OCI-LY1 (cell line): ENCODE results near the gene LIMK2.

Experiments
- H2AFZ ChIP-seq: fragments of 200-600 bp; sonication (generic), shearing (Covaris generic); 2 replicates; pipeline ENCODE4 v1.6.0; 2014; ENCODE audit warnings: antibody characterized with exemption, mild to moderate bottlenecking, low read length
- H3F3A ChIP-seq: fragments of 200-600 bp; sonication (generic), shearing (Covaris generic); 2 replicates; pipeline ENCODE4 v1.6.0; 2014; ENCODE audit warnings: mild to moderate bottlenecking, antibody characterized with exemption, low read length, moderate library complexity; ENCODE audit not compliant: insufficient read depth
- H3K27ac ChIP-seq: fragments of 200-600 bp; sonication (generic); 2 replicates; pipeline ENCODE4 v1.5.1; 2014; ENCODE audit warnings: low read length, mixed run types, mild to moderate bottlenecking, low read depth; ENCODE audit not compliant: poor library complexity, severe bottlenecking
- H3K27me3 ChIP-seq: fragments of 200-600 bp; sonication (generic); 2 replicates; pipeline ENCODE4 v1.6.0; 2014; ENCODE audit warnings: antibody characterized with exemption, mild to moderate bottlenecking, low read length, moderate library complexity; ENCODE audit not compliant: insufficient read depth
- H3K36me3 ChIP-seq: fragments of 200-600 bp; sonication (generic); 2 replicates; pipeline ENCODE4 v1.6.1; 2014; ENCODE audit warnings: mild to moderate bottlenecking, antibody characterized with exemption, low read length, moderate library complexity, mixed read lengths; ENCODE audit not compliant: insufficient read depth
- H3K4me1 ChIP-seq: fragments of 200-600 bp; sonication (generic); 2 replicates; pipeline ENCODE4 v1.5.1; 2014; ENCODE audit warnings: mild to moderate bottlenecking, low read length, moderate library complexity; ENCODE audit not compliant: insufficient read depth, severe bottlenecking
- H3K4me2 ChIP-seq: fragments of 200-600 bp; sonication (generic), shearing (Covaris generic); 2 replicates; pipeline ENCODE4 v1.6.1; 2014; ENCODE audit warnings: low read length
- H3K4me3 ChIP-seq: fragments of 200-600 bp; sonication (generic); 2 replicates; pipeline ENCODE4 v1.5.1; 2014; ENCODE audit warnings: low read length, low read depth, mild to moderate bottlenecking, mixed read lengths; ENCODE audit not compliant: poor library complexity, severe bottlenecking
- H3K79me2 ChIP-seq: fragments of 200-600 bp; shearing (Covaris generic); 2 replicates; pipeline ENCODE4 v1.6.1; 2016; ENCODE audit warnings: mixed run types, low read length, mixed read lengths; ENCODE audit not compliant: insufficient read depth
- H3K9ac ChIP-seq: fragments of 200-600 bp; sonication (generic), shearing (Covaris generic); 2 replicates; pipeline ENCODE4 v1.6.1; 2014; ENCODE audit warnings: mild to moderate bottlenecking, low read length, mixed read lengths
- H3K9me2 ChIP-seq: fragments of 200-600 bp; sonication (generic), shearing (Covaris generic); 2 replicates; pipeline ENCODE4 v1.6.1; 2014; ENCODE audit warnings: low read depth, mild to moderate bottlenecking, low read length, mixed read lengths
- H3K9me3 ChIP-seq: fragments of 200-600 bp; shearing (Covaris generic); 2 replicates; pipeline ENCODE4 v1.6.1; 2014; ENCODE audit warnings: low read length, mixed read lengths
- H4K20me1 ChIP-seq: fragments of 200-600 bp; sonication (generic), shearing (Covaris generic); 2 replicates; pipeline ENCODE4 v1.6.0; 2016; ENCODE audit warnings: mild to moderate bottlenecking, low read length; ENCODE audit not compliant: insufficient read depth
- EZH2 ChIP-seq: fragments of 200-600 bp; sonication (generic), shearing (Covaris generic); IDR thresholded peaks from 2 replicates; pipeline ENCODE4 v1.8.0; 2017; ENCODE audit warnings: borderline replicate concordance, mixed run types, mild to moderate bottlenecking, antibody characterized with exemption, low read length, moderate library complexity, mixed read lengths
- TF ChIP-seq, protein P1 (sequence below): fragments of 200-600 bp; sonication (generic), shearing (Covaris generic); IDR thresholded peaks from 2 replicates; pipeline ENCODE4 v1.5.1; 2017; ENCODE audit warnings: mild to moderate bottlenecking, antibody characterized with exemption, low read length, moderate library complexity, mixed read lengths

Gene LIMK2

DNA sequence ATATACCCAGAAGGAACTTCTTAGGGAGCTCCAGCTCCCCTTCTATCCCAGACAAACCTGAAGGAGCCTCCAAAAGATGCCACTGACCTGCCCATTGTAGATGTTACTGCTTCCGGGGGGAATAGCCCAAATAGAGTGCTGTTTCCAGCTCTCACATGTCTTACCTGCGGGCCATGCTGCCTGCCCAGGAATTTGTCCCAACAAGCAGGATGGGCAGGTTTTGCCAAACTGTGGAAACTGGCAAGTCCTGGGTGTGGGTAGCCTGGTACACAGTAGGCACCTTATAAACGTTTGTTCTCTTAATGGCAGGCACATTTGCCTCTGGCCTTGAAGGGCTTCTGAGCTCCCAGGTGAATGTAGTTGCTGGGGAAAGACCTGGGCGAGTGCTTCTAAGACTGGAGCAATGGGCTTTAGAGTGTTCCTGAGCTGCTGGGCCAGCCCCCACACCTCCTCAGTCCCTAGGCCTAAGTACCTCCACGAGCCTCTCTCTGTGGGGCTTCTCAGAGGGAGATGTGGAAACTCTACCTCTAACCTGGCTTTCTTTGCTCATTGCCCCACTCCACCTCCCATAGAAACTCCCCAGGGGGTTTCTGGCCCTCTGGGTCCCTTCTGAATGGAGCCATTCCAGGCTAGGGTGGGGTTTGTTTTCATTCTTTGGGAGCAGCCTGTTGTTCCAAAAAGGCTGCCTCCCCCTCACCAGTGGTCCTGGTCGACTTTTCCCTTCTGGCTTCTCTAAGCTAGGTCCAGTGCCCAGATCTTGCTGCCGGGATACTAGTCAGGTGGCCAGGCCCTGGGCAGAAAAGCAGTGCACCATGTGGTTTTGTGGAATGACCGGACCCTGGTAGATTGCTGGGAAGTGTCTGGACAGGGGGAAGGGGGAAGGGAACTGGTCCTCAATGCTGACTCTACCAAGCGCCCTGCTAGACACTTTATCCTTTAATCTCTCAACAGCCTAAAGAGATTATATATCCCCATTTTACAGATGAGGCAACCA lies 37.2 kb downstream of the LIMK2 start:
- Histone ChIP-seq H3K9me2 (no peaks in the 10 kb centered on the region), H3K9ac (no peak overlapping the region), H2AFZ (no peak overlapping the region), H3K9me3 (no peaks in the 10 kb centered on the region), H3K27me3 (no peaks in the 10 kb centered on the region), H3K36me3 (no peaks in the 10 kb centered on the region; the same call in 1 of the 2 replicates), H3K27ac (no peak overlapping the region), H3K4me1 (peaks cover 10% of the 10 kb centered on the region), H3K4me3 (no peak overlapping the region), H3K4me2 (no peak overlapping the region), H4K20me1 (no peaks in the 10 kb centered on the region), H3K79me2 (no peaks in the 10 kb centered on the region), H3F3A (no peaks in the 10 kb centered on the region)
- no peak for TF ChIP-seq EZH2
- TF ChIP-seq, protein P1, sequence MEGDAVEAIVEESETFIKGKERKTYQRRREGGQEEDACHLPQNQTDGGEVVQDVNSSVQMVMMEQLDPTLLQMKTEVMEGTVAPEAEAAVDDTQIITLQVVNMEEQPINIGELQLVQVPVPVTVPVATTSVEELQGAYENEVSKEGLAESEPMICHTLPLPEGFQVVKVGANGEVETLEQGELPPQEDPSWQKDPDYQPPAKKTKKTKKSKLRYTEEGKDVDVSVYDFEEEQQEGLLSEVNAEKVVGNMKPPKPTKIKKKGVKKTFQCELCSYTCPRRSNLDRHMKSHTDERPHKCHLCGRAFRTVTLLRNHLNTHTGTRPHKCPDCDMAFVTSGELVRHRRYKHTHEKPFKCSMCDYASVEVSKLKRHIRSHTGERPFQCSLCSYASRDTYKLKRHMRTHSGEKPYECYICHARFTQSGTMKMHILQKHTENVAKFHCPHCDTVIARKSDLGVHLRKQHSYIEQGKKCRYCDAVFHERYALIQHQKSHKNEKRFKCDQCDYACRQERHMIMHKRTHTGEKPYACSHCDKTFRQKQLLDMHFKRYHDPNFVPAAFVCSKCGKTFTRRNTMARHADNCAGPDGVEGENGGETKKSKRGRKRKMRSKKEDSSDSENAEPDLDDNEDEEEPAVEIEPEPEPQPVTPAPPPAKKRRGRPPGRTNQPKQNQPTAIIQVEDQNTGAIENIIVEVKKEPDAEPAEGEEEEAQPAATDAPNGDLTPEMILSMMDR: no peak

GRCh38 chr22:31250740-31251600 lies 38.9 kb downstream of the LIMK2 start:
- H3K36me3 ChIP-seq: no peaks in the 10 kb centered on the region; the same call in 1 of the 2 replicates
- H3K79me2 ChIP-seq: no peaks in the 10 kb centered on the region
- H3K4me1 ChIP-seq: peaks cover 10% of the 10 kb centered on the region
- H3K9ac ChIP-seq: no peak overlapping the region
- H3K27me3 ChIP-seq: no peaks in the 10 kb centered on the region
- H3K4me2 ChIP-seq: no peak overlapping the region
- no peak overlapping the region for H2AFZ ChIP-seq
- H4K20me1 ChIP-seq: no peaks in the 10 kb centered on the region
- H3K4me3 ChIP-seq: no peak overlapping the region
- H3K27ac ChIP-seq: no peak overlapping the region
- TF ChIP-seq, protein P1: no peak
- TF ChIP-seq EZH2: no peak
- H3F3A ChIP-seq: no peaks in the 10 kb centered on the region
- H3K9me3 ChIP-seq: no peaks in the 10 kb centered on the region
- no peaks in the 10 kb centered on the region for H3K9me2 ChIP-seq

- H3K9ac ChIP-seq: no peak overlapping the region
- H3K27me3 ChIP-seq: no peaks in the 10 kb centered on the region
- H4K20me1 ChIP-seq: no peaks in the 10 kb centered on the region
- H3K9me2 ChIP-seq: no peaks in the 10 kb centered on the region
- H3K27ac ChIP-seq: no peak overlapping the region
- no peaks in the 10 kb centered on the region for H3F3A ChIP-seq
- H3K4me3 ChIP-seq: no peak overlapping the region
- TF ChIP-seq, protein P1: no peak
- TF ChIP-seq EZH2: no peak
- no peak overlapping the region for H2AFZ ChIP-seq
- no peaks in the 10 kb centered on the region for H3K4me1 ChIP-seq
- H3K79me2 ChIP-seq: no peaks in the 10 kb centered on the region
- H3K9me3 ChIP-seq: no peaks in the 10 kb centered on the region
- H3K4me2 ChIP-seq: no peak overlapping the region
- H3K36me3 ChIP-seq: peaks cover 11% of the 10 kb centered on the region; the same call in 1 of the 2 replicates
These were observed 41.9 kb downstream of the LIMK2 start for GRCh38 chr22:31253949-31254348.
